CD4-positive, CD25-positive, alpha-beta regulatory T cell (primary cell): ENCODE measurements around the gene PPP1CA. TPM values are rescaled to one million over a fixed set of nuclear protein-coding genes. Genes with fewer than 3 reads are reported as not detected.

ENCODE experiments used
- ATAC-seq, 2 donors: fragments of 150-1000 bp; cut with Tn5 transposase; one replicate each; pipeline ENCODE4 v1.10.0; 2021; ENCODE audit warnings: low read depth in 2 of 2, moderate number of reproducible peaks in 2 of 2, moderate library complexity in 1 of 2
- DNase-seq, 3 donors: peaks; one replicate each; pipeline versions ENCODE4 v3.0.0 to v3.0.0-alpha.2; 2012 to 2022; ENCODE audit warnings: mixed read lengths in 1 of 3
- H3K27ac ChIP-seq: one replicate; pipeline ENCODE4 v1.7.0; 2013; ENCODE audit warnings: mild to moderate bottlenecking, low read length; ENCODE audit not compliant: insufficient read depth, poor library complexity, severe bottlenecking
- H3K27me3 ChIP-seq: one replicate; pipeline ENCODE4 v1.7.0; 2013; ENCODE audit warnings: low read length; ENCODE audit not compliant: control insufficient read depth, insufficient read depth
- H3K36me3 ChIP-seq: one replicate; pipeline ENCODE4 v1.7.0; 2013; ENCODE audit warnings: mild to moderate bottlenecking, low read length, moderate library complexity; ENCODE audit not compliant: control insufficient read depth, insufficient read depth
- H3K4me1 ChIP-seq: 2 replicates; pipeline ENCODE4 v1.7.0; 2013; ENCODE audit warnings: mild to moderate bottlenecking, low read length; ENCODE audit not compliant: insufficient read depth, control insufficient read depth, poor library complexity, severe bottlenecking
- H3K4me3 ChIP-seq: one replicate; pipeline ENCODE4 v1.7.0; 2013; ENCODE audit warnings: low read depth, mild to moderate bottlenecking, low read length, moderate library complexity
- H3K9me3 ChIP-seq, 2 experiments: 1 replicate in 1 of 2; 2 replicates in 1 of 2; pipeline ENCODE4 v1.7.0; 2013; ENCODE audit warnings: low read length in 2 of 2, mild to moderate bottlenecking in 1 of 2, moderate library complexity in 1 of 2; ENCODE audit not compliant: control insufficient read depth in 2 of 2
- H3K27ac Mint-ChIP-seq, 3 donors: one replicate each; pipeline ENCODE4 v1.8.0; 2020 to 2022; ENCODE audit warnings: mild to moderate bottlenecking in 3 of 3, mixed read lengths in 3 of 3, moderate library complexity in 2 of 3
- H3K27me3 Mint-ChIP-seq: one replicate; pipeline ENCODE4 v1.8.0; 2022; ENCODE audit warnings: mild to moderate bottlenecking, mixed read lengths
- H3K36me3 Mint-ChIP-seq: one replicate; pipeline ENCODE4 v1.8.0; 2020; ENCODE audit warnings: mixed read lengths
- H3K4me1 Mint-ChIP-seq, 4 donors: one replicate each; pipeline ENCODE4 v1.8.0; 2020 to 2022; ENCODE audit warnings: mixed read lengths in 4 of 4, mild to moderate bottlenecking in 1 of 4
- H3K4me3 Mint-ChIP-seq, 4 donors: one replicate each; pipeline ENCODE4 v1.8.0; 2020 to 2022; ENCODE audit warnings: mild to moderate bottlenecking in 4 of 4, mixed read lengths in 4 of 4, moderate library complexity in 3 of 4
- H3K9me3 Mint-ChIP-seq, 7 donors: one replicate each; pipeline ENCODE4 v1.8.0; 2020 to 2022; ENCODE audit warnings: mixed read lengths in 7 of 7, mild to moderate bottlenecking in 3 of 7, moderate library complexity in 2 of 7
- polyA plus RNA-seq, 4 donors: library from polyadenylated mRNA; unstranded; fragments of 300-500 nt; fragmentation: Illumina TruSeq; gene quantifications; one replicate each; pipeline ENCODE4 v1.2.3, GENCODE V29; 2021
- total RNA-seq: library from RNA; stranded (reverse); gene quantifications from one replicate; pipeline ENCODE4 v1.2.3, GENCODE V29; 2022

The PPP1CA gene
- total RNA-seq (160 TPM), polyA plus RNA-seq (100 to 1,000 TPM; 547 to 762 (median 622) TPM)

DNA sequence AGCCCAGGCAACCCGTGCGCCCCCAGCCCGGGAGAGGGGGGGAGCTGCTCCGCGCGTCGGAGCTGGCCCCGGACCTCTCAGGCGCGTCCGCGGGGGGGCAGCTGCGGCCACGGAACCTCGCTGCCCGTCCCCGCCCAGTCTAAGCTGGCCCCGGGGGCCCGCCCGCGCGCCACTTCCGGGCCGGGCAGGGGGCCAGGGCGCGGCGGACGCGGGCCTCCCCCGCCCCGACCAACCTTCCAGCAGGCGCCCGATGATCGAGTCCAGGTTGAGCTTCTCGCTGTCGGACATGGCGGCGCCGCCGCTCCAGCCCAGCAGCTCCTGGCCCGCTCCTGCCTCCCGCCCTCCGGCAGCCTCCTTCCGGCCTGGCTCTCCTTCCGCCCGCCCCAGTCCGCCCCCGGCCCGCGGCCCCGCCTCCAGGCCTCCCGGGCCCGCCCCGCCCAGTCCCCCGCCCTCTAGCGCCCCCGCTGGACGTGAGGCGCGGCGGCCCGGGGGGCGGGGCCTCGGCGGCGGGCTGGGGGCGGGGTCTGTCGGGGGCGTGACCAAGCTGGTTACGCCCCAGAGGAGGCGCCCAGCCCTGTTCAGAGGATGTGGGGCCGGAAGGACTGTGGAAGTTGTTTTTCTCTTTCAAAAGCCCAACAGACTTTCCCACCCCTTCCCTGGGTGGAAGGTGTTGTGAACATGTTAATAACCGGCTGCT is at the start of gene PPP1CA:
TSS of gene PPP1CA (minus strand) at position 364 of the 697 bp plus-strand sequence. CDS start at position 288, 76 bp downstream.
- no peaks in the 10 kb centered on the region for H3K9me3 ChIP-seq
- no peaks in the 10 kb centered on the region for H3K9me3 Mint-ChIP-seq
- DNase-seq, result peak; percentile 86 to 91 (median 91)
- peaks cover 37% of the 10 kb centered on the region for H3K36me3 ChIP-seq
- peaks cover 0 to 81% (median 29%) of the 10 kb centered on the region in 4 donors for H3K4me1 Mint-ChIP-seq
- peaks cover 86% of the 10 kb centered on the region for H3K4me1 ChIP-seq
- H3K4me3 Mint-ChIP-seq, result peak within 1 kb of the TSS; percentile 94 to 99 (median 97)
- H3K27ac ChIP-seq, result peak within 1 kb of the TSS; percentile 87
- peak within 1 kb of the TSS; percentile 93 for H3K4me3 ChIP-seq
- peak; percentile 69 to 75 for ATAC-seq
- H3K36me3 Mint-ChIP-seq, result peaks cover 12% of the 10 kb centered on the region
- no peaks in the 10 kb centered on the region for H3K27me3 ChIP-seq
- peaks cover 6% of the 10 kb centered on the region for H3K27me3 Mint-ChIP-seq
- peak within 1 kb of the TSS; percentile 84 to 95 (median 92) for H3K27ac Mint-ChIP-seq

DNA sequence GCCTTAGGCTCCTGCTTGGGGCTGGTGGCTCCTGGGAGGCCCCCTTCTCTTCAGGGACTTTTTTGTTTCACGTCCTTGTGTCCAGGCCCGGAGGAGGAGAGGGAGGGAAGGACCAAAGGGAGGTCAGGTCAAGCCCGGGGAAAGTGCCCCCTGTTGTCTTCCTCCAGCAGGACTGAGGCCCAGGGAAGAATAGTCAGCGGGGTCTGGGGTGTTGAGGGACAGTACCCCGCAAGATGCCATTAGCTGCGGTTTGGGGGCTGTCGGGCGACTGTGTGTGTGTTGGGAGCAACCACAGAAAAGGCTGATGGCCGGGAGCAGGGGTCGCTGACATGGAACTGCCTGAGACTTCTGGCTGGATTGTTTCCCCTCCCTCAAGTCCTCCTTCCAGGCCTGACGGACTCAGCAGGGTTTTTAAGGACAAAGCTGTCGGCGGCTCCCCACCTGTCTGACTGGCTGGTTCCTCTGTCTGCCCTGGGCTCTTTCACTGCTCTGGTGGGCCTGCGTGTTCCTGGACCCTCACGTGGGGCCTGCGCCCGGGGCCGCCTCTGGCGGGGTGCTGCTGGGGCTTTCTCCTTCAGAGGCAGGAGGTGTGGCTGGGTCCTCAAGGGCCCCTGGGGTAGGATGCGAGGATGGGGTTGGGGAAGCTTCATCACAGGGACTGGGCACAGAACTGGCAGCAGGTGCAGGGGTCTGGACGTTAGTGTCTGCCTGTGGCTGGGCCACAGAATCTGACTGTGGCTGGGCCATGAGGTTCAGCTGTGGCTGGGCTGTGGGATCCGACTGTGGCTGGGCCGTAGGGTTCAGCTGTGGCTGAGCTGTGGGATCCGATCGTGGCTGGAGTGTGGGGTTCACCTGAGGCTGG is 49.4 kb upstream of the PPP1CA start:
- H3K27ac ChIP-seq, result no peak overlapping the region
- ATAC-seq (no peak), DNase-seq (no peak)
- Mint-ChIP-seq H3K4me3 (no peak overlapping the region), H3K27me3 (no peaks in the 10 kb centered on the region), H3K4me1 (peaks cover 5 to 41% (median 19%) of the 10 kb centered on the region in 4 donors), H3K27ac (no peak overlapping the region), H3K9me3 (no peaks in the 10 kb centered on the region), H3K36me3 (no peaks in the 10 kb centered on the region)
- no peak overlapping the region for H3K4me3 ChIP-seq
- H3K27me3 ChIP-seq, result no peaks in the 10 kb centered on the region
- H3K36me3 ChIP-seq, result no peaks in the 10 kb centered on the region
- H3K9me3 ChIP-seq, result no peaks in the 10 kb centered on the region
- H3K4me1 ChIP-seq, result peaks cover 34% of the 10 kb centered on the region

DNA sequence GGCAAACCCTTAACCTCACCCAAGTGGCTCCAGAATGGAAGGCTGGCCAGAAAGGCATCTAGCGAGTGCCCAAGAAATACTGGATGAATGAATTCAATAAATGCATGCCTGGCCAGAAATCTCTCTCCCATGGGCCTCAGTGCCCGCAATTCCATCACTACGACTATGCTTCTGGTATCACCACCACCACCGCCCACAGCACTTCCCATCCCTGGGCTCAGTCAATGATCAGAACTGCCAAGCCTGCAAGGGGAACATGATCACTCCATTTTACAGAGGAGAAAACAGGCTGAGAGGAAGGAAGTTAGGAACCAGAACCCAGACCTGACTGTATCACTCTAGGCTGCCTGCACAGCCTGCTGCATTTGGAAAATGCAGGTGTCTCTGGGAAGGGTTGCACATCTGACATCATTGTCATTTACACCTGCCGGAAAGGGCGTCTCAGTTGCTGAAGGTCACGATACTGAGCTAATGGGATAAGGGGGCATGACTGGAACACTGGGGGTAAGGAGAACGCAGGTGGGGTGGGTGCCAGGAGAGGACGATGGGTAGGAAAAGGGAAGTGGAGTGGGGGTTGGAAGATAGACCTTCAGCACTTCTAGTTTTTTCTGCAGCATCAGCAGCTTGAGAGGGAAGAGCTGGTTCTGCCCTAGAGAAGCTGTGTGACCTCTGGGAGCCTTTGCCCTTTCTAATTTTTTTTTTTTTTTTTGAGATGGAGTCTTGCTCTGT is 47.6 kb upstream of the PPP1CA start:
- Histone ChIP-seq H3K27me3 (no peaks in the 10 kb centered on the region), H3K36me3 (no peaks in the 10 kb centered on the region), H3K4me3 (no peak overlapping the region), H3K27ac (no peak overlapping the region), H3K9me3 (no peaks in the 10 kb centered on the region), H3K4me1 (peaks cover 51% of the 10 kb centered on the region)
- ATAC-seq (no peak), DNase-seq (no peak)
- H3K4me1 Mint-ChIP-seq, result peaks cover 5 to 57% (median 32%) of the 10 kb centered on the region in 4 donors
- H3K27me3 Mint-ChIP-seq, result no peaks in the 10 kb centered on the region
- H3K27ac Mint-ChIP-seq, result peak overlapping the region; percentile 7 to 97 (median 54)
- peak overlapping the region in 1 of 4 donors; percentile 53 for H3K4me3 Mint-ChIP-seq
- H3K36me3 Mint-ChIP-seq, result no peaks in the 10 kb centered on the region
- H3K9me3 Mint-ChIP-seq, result no peaks in the 10 kb centered on the region

DNA sequence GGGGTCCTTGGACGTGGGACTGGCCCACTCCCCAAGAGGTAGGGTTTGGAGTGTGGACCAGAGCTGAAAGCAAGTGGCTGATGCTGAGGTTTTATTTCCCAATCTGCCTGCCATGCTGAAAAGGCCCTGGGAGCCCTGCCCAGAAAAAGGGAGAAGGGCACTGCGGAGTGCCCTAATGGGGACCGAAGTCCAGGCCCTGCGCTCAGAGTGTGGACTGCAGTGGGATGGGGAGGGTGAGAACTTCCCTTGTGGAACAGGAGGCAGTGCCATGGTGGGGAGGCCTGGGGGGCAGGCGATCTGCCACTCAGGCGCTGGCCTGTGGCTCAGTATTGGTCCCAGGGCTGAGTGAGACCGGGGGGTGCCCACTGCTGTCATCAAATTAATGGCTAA is 46.6 kb upstream of the PPP1CA start:
- peak overlapping the region in 2 of 4 donors; percentile 44 to 78 for H3K4me3 Mint-ChIP-seq

DNA sequence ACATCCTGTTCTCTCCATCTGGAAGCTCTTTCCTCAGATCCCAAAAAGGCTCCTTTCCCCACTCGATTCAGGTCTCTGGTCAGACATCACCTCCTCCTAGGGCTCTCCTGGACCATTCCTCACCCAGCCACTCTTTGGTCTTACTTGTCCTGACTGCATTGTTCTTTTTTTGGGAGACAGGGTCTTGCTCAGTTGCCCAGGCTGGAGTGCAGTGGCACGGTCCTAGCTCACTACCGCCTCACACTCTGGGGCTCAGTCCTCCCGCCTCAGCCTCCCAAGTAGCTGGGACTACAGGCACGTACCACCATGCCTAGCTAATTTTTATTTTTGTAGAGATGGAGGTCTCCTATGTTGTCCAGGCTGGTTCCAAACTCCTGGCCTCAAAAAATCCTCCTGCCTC is 43.9 kb upstream of the PPP1CA start:
- H3K27ac Mint-ChIP-seq, result peak overlapping the region; percentile 96 to 97 (median 97)
- H3K27ac ChIP-seq, result peak overlapping the region; percentile 94
- H3K9me3 Mint-ChIP-seq, result peaks cover 0 to 2% (median 0%) of the 10 kb centered on the region in 7 donors
- ATAC-seq (no peak), DNase-seq (no peak)
- no peaks in the 10 kb centered on the region for H3K9me3 ChIP-seq
- H3K4me3 Mint-ChIP-seq, result peak overlapping the region; percentile 83 to 91 (median 89)
- peaks cover 11 to 82% (median 48%) of the 10 kb centered on the region in 4 donors for H3K4me1 Mint-ChIP-seq
- H3K36me3 Mint-ChIP-seq, result no peaks in the 10 kb centered on the region
- H3K36me3 ChIP-seq, result no peaks in the 10 kb centered on the region
- no peak overlapping the region for H3K4me3 ChIP-seq
- H3K4me1 ChIP-seq, result peaks cover 86% of the 10 kb centered on the region
- no peaks in the 10 kb centered on the region for H3K27me3 ChIP-seq
- H3K27me3 Mint-ChIP-seq, result no peaks in the 10 kb centered on the region

More for the DNA sequence above, 46.6 kb upstream of the PPP1CA start:
- Histone ChIP-seq H3K27ac (peak overlapping the region; percentile 48), H3K9me3 (no peaks in the 10 kb centered on the region), H3K36me3 (no peaks in the 10 kb centered on the region), H3K27me3 (no peaks in the 10 kb centered on the region), H3K4me1 (peaks cover 61% of the 10 kb centered on the region), H3K4me3 (no peak overlapping the region)
- Mint-ChIP-seq H3K27me3 (no peaks in the 10 kb centered on the region), H3K4me1 (peaks cover 5 to 64% (median 36%) of the 10 kb centered on the region in 4 donors), H3K36me3 (no peaks in the 10 kb centered on the region), H3K9me3 (peaks cover 0 to 2% (median 0%) of the 10 kb centered on the region in 7 donors), H3K27ac (peak overlapping the region; percentile 60 to 97 (median 79))
- no peak for DNase-seq
- no peak for ATAC-seq

DNA sequence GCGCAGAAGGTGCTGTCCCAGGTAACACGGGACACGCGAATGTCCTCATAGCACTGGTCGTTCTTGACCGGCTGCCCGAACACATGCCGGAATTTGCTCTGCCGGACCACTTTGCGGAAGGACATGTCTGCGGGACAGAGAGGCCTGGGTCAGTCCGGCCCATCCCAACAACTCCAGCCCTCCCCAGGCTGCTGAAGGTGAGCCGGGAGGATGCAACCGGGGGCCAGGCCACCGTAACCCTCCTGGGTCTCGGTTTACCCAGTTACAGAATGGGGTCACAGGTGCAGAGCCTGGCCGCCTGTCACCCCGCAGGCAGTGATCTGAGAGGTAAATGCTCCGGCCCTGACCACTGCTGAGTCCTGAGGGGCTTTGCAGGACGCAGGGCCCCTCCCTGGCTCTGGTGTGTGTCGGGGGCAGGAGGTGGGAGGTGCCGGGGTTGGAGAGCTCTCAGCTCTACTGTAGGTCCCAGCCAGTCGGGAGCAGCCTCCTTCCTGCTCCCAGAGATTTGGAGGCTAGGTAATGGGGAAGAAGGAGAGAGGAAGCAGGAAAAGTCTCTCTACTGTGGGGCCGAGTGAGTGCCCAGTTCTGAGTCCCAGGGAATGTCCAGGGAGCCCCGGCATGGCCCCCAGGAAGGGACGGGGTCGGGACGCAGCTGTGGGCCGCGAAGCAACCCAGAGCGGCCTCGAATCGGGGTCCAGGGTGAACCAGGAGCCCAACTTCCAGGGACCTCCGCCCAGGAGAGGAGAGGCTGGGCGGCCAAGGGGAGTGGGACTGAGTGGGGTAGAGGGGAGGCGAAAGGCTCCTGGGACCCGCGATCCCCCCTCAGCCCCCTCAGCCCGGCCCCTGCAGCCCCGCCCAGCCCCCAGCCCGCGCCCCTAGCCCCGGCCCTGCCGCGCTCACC is 41.1 kb upstream of the PPP1CA start:
- H3K4me3 ChIP-seq, result no peak overlapping the region
- no peaks in the 10 kb centered on the region for H3K9me3 ChIP-seq
- Mint-ChIP-seq H3K4me3 (peak overlapping the region; percentile 57 to 94 (median 74)), H3K27ac (peak overlapping the region; percentile 50 to 90 (median 89)), H3K4me1 (peaks cover 11 to 85% (median 51%) of the 10 kb centered on the region in 4 donors), H3K27me3 (no peaks in the 10 kb centered on the region), H3K36me3 (no peaks in the 10 kb centered on the region), H3K9me3 (peaks cover 0 to 2% (median 0%) of the 10 kb centered on the region in 7 donors)
- ATAC-seq (no peak), DNase-seq (no peak)
- H3K36me3 ChIP-seq, result no peaks in the 10 kb centered on the region
- peaks cover 97% of the 10 kb centered on the region for H3K4me1 ChIP-seq
- peak overlapping the region; percentile 94 for H3K27ac ChIP-seq
- no peaks in the 10 kb centered on the region for H3K27me3 ChIP-seq
